Sigmoid colon (tissue), 7 donors: ENCODE measurements around the gene PIGR. TPM values are rescaled to one million over a fixed set of nuclear protein-coding genes. Genes with fewer than 3 reads are reported as not detected.

Experiments
- DNase-seq: peaks from one replicate; pipeline ENCODE4 v3.0.0-alpha.2; 2019
- H3K27ac ChIP-seq, 4 donors: fragments of 200-600 bp; sonication (generic); one replicate each; pipeline ENCODE4 v1.5.1; 2016 to 2019; ENCODE audit warnings: mild to moderate bottlenecking in 1 of 4
- H3K27me3 ChIP-seq, 3 donors: fragments of 200-600 bp; sonication (generic); one replicate each; pipeline ENCODE4 v1.5.1; 2019; ENCODE audit warnings: mild to moderate bottlenecking in 1 of 3
- H3K36me3 ChIP-seq, 4 donors: fragments of 200-600 bp; sonication (generic); one replicate each; pipeline ENCODE4 v1.5.1; 2016 to 2019
- H3K4me1 ChIP-seq, 4 donors: fragments of 200-600 bp; sonication (generic); one replicate each; pipeline ENCODE4 v1.5.1; 2017 to 2019
- H3K4me3 ChIP-seq, 4 donors: fragments of 200-600 bp; sonication (generic); one replicate each; pipeline ENCODE4 v1.5.1; 2017 to 2019; ENCODE audit warnings: mild to moderate bottlenecking in 2 of 4, moderate library complexity in 1 of 4
- H3K9me3 ChIP-seq, 4 donors: fragments of 200-600 bp in 3 of 4; sonication (generic) in 3 of 4; one replicate each; pipeline versions ENCODE4 v1.5.1 to v1.6.1; 2013 to 2019
- EP300 ChIP-seq, 4 donors: sonication (generic); formaldehyde crosslinking; IDR thresholded peaks; one replicate each; pipeline ENCODE4 v1.6.1; 2017; ENCODE audit warnings: antibody characterized with exemption in 4 of 4
- POLR2A ChIP-seq, 2 donors: fragments of 450-650 bp; IDR thresholded peaks; one replicate each; pipeline ENCODE4 v1.6.1; 2016; ENCODE audit warnings: antibody characterized with exemption in 2 of 2, mild to moderate bottlenecking in 2 of 2, moderate library complexity in 2 of 2
- POLR2AphosphoS5 ChIP-seq, 4 donors: sonication (generic); formaldehyde crosslinking; IDR thresholded peaks; one replicate each; pipeline ENCODE4 v1.6.1; 2017; ENCODE audit warnings: antibody characterized with exemption in 4 of 4
- WGBS, 2 donors: extraction: QIAGEN DNeasy Blood & Tissue Kit; methylation state at CpG; one replicate each; pipeline ENCODE4 v1.1.7; 2013; 5-methylcytosine and 5-hydroxymethylcytosine counted together
- intact Hi-C: fragments of 100-400 bp; cut with DNase I; formaldehyde crosslinking; loops from one replicate; pipeline ENCODE4 v1.15.1; 2023
- polyA plus RNA-seq, 3 donors: library from polyadenylated mRNA; stranded (reverse); fragments of 200-250 nt; gene quantifications; one replicate each; pipeline ENCODE4 v1.2.3, GENCODE V29; 2013
- total RNA-seq, 4 donors: library from RNA; depleted of rRNA; stranded (reverse); fragments of >200 nt; gene quantifications; one replicate each; pipeline ENCODE4 v1.1.0, GENCODE V29; 2016
- TF ChIP-seq, protein P1 (sequence below), 4 experiments: fragments of 450-650 bp in 3 of 4; fragments of 200-600 bp in 1 of 4; IDR thresholded peaks; one replicate each; pipeline ENCODE4 v1.5.1; 2016 to 2019; ENCODE audit warnings: antibody characterized with exemption in 4 of 4, mild to moderate bottlenecking in 3 of 4, moderate library complexity in 2 of 4
- donor health status: healthy with polysubstance abuse.
- donor health status: Bipolar disorder and iron deficiency.
- donor health status: healthy.

The PIGR gene
- total and polyA plus RNA-seq, 7 donors, result 0.16 to 3,648 (median 86.3) TPM; not detected in 1

DNA sequence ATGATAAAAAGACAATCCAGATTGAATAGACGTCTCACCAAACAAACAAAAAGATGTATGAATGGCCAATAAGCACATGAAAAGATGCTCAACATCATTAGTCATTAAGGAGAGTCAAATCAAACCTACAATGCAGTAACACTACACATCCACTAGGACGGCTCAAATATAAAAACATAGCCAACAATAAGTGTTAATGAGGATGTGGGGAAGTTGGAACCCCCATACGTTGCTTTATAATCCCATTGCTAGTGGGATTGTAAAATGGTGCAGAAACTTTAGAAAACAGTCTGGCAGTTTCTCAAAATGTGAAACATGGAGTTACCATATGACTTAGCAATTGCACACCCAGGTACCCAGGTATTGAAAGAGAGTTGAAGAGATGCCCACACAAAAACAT is 63.7 kb downstream of the PIGR start:
- H3K36me3 ChIP-seq, result no peaks in the 10 kb centered on the region
- 66 to 78% methylated on average over 3 of the region's 3 CpGs for WGBS, 2 donors
- H3K27me3 ChIP-seq, result no peaks in the 10 kb centered on the region
- H3K4me3 ChIP-seq, result no peak overlapping the region
- H3K27ac ChIP-seq, result no peak overlapping the region
- DNase-seq, result no peak
- intact Hi-C loops, result no loop called here
- H3K9me3 ChIP-seq, result no peaks in the 10 kb centered on the region
- H3K4me1 ChIP-seq, result no peaks in the 10 kb centered on the region
- TF ChIP-seq POLR2A (IDR thresholded peaks at IDR 0.05) (no peak), POLR2AphosphoS5 (IDR thresholded peaks at IDR 0.05) (no peak), EP300 (IDR thresholded peaks at IDR 0.05) (no peak)
- TF ChIP-seq, protein P1, sequence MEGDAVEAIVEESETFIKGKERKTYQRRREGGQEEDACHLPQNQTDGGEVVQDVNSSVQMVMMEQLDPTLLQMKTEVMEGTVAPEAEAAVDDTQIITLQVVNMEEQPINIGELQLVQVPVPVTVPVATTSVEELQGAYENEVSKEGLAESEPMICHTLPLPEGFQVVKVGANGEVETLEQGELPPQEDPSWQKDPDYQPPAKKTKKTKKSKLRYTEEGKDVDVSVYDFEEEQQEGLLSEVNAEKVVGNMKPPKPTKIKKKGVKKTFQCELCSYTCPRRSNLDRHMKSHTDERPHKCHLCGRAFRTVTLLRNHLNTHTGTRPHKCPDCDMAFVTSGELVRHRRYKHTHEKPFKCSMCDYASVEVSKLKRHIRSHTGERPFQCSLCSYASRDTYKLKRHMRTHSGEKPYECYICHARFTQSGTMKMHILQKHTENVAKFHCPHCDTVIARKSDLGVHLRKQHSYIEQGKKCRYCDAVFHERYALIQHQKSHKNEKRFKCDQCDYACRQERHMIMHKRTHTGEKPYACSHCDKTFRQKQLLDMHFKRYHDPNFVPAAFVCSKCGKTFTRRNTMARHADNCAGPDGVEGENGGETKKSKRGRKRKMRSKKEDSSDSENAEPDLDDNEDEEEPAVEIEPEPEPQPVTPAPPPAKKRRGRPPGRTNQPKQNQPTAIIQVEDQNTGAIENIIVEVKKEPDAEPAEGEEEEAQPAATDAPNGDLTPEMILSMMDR (IDR thresholded peaks at IDR 0.05), result no peak

DNA sequence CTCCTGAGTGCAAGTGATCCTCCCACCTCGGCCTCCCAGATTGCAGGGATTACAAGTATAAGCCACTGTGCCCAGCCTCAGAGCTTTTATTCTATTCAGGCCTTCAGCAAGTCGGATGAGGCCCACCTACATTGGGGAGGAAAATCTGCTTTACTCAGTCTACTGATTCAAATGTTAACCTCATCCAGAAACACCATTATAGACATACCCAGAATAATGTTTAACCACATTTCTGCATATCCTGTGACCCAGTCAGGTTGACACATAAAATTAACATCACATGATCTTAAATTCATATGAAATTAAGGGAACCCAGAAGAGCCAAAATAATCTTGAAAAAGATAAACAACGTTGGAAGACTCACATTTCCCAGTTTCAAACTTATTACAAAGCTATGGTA is 66.0 kb downstream of the PIGR start:
- no peak overlapping the region for H3K4me3 ChIP-seq
- no peaks in the 10 kb centered on the region for H3K27me3 ChIP-seq
- intact Hi-C loops, result no loop called here
- WGBS, 2 donors, result 82 to 84% methylated on average over 3 of the region's 3 CpGs
- no peak for DNase-seq
- H3K36me3 ChIP-seq, result no peaks in the 10 kb centered on the region
- H3K27ac ChIP-seq, result no peak overlapping the region
- TF ChIP-seq POLR2AphosphoS5 (IDR thresholded peaks at IDR 0.05), result no peak
- TF ChIP-seq POLR2A (IDR thresholded peaks at IDR 0.05), result no peak
- TF ChIP-seq EP300 (IDR thresholded peaks at IDR 0.05), result no peak
- TF ChIP-seq, protein P1 (IDR thresholded peaks at IDR 0.05), result no peak
- no peaks in the 10 kb centered on the region for H3K4me1 ChIP-seq
- H3K9me3 ChIP-seq, result no peaks in the 10 kb centered on the region

Other genes starting within 250 kb of the PIGR start
- not detected for gene IL19, start 175.7 kb downstream of the PIGR start, total RNA-seq
- under 1 TPM in 1 of 3 donors, not detected in 2; 0.10 TPM for gene IL19, start 175.7 kb downstream of the PIGR start, polyA plus RNA-seq
- 10 to 100 TPM in 2 of 4 donors, 1 to 10 TPM in 2; 1.7 to 11.1 (median 8.2) TPM for gene IL10, start 174.0 kb downstream of the PIGR start, total RNA-seq
- gene IL10, start 174.0 kb downstream of the PIGR start, polyA plus RNA-seq, result 10 to 100 TPM in 1 of 3 donors, 1 to 10 TPM in 2; 1.6 to 16.8 (median 2.8) TPM
- gene IL20, start 80.8 kb downstream of the PIGR start, total RNA-seq, result not detected
- not detected for gene IL20, start 80.8 kb downstream of the PIGR start, polyA plus RNA-seq
- not detected for gene IL24, start 49.0 kb downstream of the PIGR start, total RNA-seq
- gene IL24, start 49.0 kb downstream of the PIGR start, polyA plus RNA-seq, result under 1 TPM in 2 of 3 donors, not detected in 1; 0.36 to 0.46 TPM
- gene FCMR, start 24.5 kb downstream of the PIGR start, total RNA-seq, result 1 to 10 TPM in 2 of 4 donors, under 1 TPM in 1, not detected in 1; 0.49 to 1.5 (median 1.1) TPM
- 100 to 1,000 TPM in 1 of 3 donors, 1 to 10 TPM in 2; 1.8 to 111 (median 3.5) TPM for gene FCMR, start 24.5 kb downstream of the PIGR start, polyA plus RNA-seq
- not detected for gene FCAMR, start 24.0 kb upstream of the PIGR start, total RNA-seq
- gene FCAMR, start 24.0 kb upstream of the PIGR start, polyA plus RNA-seq, result 1 to 10 TPM in 1 of 3 donors, not detected in 2; 1.5 TPM
- under 1 TPM in 3 of 4 donors, not detected in 1; 0.14 to 0.36 (median 0.28) TPM for gene C1orf116, start 86.3 kb upstream of the PIGR start, total RNA-seq
- 10 to 100 TPM in 1 of 3 donors, 1 to 10 TPM in 2; 7.8 to 22.4 (median 8.9) TPM for gene C1orf116, start 86.3 kb upstream of the PIGR start, polyA plus RNA-seq
- gene YOD1, start 104.7 kb upstream of the PIGR start, total RNA-seq, result 1 to 10 TPM; 5.2 to 7.8 (median 7.3) TPM
- gene YOD1, start 104.7 kb upstream of the PIGR start, polyA plus RNA-seq, result 1 to 10 TPM; 1.2 to 3.2 (median 2.5) TPM
- gene PFKFB2, start 106.8 kb upstream of the PIGR start, total RNA-seq, result 1 to 10 TPM; 5.0 to 7.8 (median 5.5) TPM
- 10 to 100 TPM; 15.6 to 24.9 (median 18.7) TPM for gene PFKFB2, start 106.8 kb upstream of the PIGR start, polyA plus RNA-seq
- gene C4BPB, start 142.4 kb upstream of the PIGR start, total RNA-seq, result 1 to 10 TPM in 1 of 4 donors, under 1 TPM in 2, not detected in 1; 0.71 to 2.2 (median 0.82) TPM
- 10 to 100 TPM in 1 of 3 donors, 1 to 10 TPM in 2; 6.0 to 33.7 (median 6.2) TPM for gene C4BPB, start 142.4 kb upstream of the PIGR start, polyA plus RNA-seq
- gene C4BPA, start 157.8 kb upstream of the PIGR start, total RNA-seq, result not detected
- gene C4BPA, start 157.8 kb upstream of the PIGR start, polyA plus RNA-seq, result 1 to 10 TPM; 1.2 to 6.4 (median 2.5) TPM